ENCODE data around the gene KRTAP20-4.

Gene KRTAP20-4

GRCh38 chr21:30620522-30620921 lies at the start of gene KRTAP20-4:
TSS of gene KRTAP20-4 (plus strand) at chr21:30620627.
- no peak for DNase-seq

- no peak for DNase-seq
These were observed 42.7 kb upstream of the KRTAP20-4 start for GRCh38 chr21:30577766-30578165.

GRCh38 chr21:30579346-30579745 lies 41.1 kb upstream of the KRTAP20-4 start:
- no peak for DNase-seq

GRCh38 chr21:30580132-30580531 lies 40.3 kb upstream of the KRTAP20-4 start:
- no peak for DNase-seq

GRCh38 chr21:30582870-30583269 lies 37.6 kb upstream of the KRTAP20-4 start:
- DNase-seq, result no peak

- no peak for DNase-seq
These were observed 30.1 kb upstream of the KRTAP20-4 start, which contains the start of gene KRTAP22-2 for GRCh38 chr21:30590297-30590696. TSS of gene KRTAP22-2 (minus strand) at chr21:30590397.

GRCh38 chr21:30592140-30592539 lies 28.3 kb upstream of the KRTAP20-4 start, which contains the start of gene KRTAP6-3:
TSS of gene KRTAP6-3 (plus strand) at chr21:30592440. CDS start at chr21:30592446, 6 bp downstream.
- no peak for DNase-seq

GRCh38 chr21:30598802-30599201 lies 21.6 kb upstream of the KRTAP20-4 start, which contains the start of gene KRTAP6-2:
TSS of gene KRTAP6-2 (minus strand) at chr21:30598902. CDS start at chr21:30598874, 28 bp downstream.
- DNase-seq, result no peak

GRCh38 chr21:30600787-30601186 lies 19.6 kb upstream of the KRTAP20-4 start, which contains the start of gene KRTAP22-1:
TSS of gene KRTAP22-1 (plus strand) at chr21:30601087.
- DNase-seq, result no peak

GRCh38 chr21:30605968-30606367 lies 14.5 kb upstream of the KRTAP20-4 start:
- no peak for DNase-seq

GRCh38 chr21:30612132-30612531 lies 8.3 kb upstream of the KRTAP20-4 start:
- DNase-seq, result no peak

GRCh38 chr21:30613836-30614235 lies 6.6 kb upstream of the KRTAP20-4 start, which contains the start of gene KRTAP6-1:
TSS of gene KRTAP6-1 (minus strand) at chr21:30613930. CDS start at chr21:30613904, 26 bp downstream.
- DNase-seq, result no peak

GRCh38 chr21:30615199-30615598 lies 5.2 kb upstream of the KRTAP20-4 start:
- DNase-seq, result no peak

GRCh38 chr21:30616125-30616524 lies 4.3 kb upstream of the KRTAP20-4 start, which contains the start of gene KRTAP20-1:
TSS of gene KRTAP20-1 (plus strand) at chr21:30616425. CDS start at chr21:30616455, 30 bp downstream.
- no peak for DNase-seq

- no peak for DNase-seq
These were observed 347 bp upstream of the KRTAP20-4 start for GRCh38 chr21:30620080-30620479.

GRCh38 chr21:30623362-30623761 lies 2.9 kb downstream of the KRTAP20-4 start:
- DNase-seq, result no peak

- DNase-seq, result no peak
These were observed 5.2 kb downstream of the KRTAP20-4 start for GRCh38 chr21:30625449-30626165.

- no peak for DNase-seq
These were observed 7.7 kb downstream of the KRTAP20-4 start for GRCh38 chr21:30628109-30628508.

GRCh38 chr21:30629200-30629599 lies 8.8 kb downstream of the KRTAP20-4 start:
- DNase-seq, result no peak

- no peak for DNase-seq
These were observed 14.5 kb downstream of the KRTAP20-4 start, which contains the start of gene KRTAP20-2 for GRCh38 chr21:30634906-30635305. TSS of gene KRTAP20-2 (plus strand) at chr21:30635206. CDS start at chr21:30635264, 58 bp downstream.

- no peak for DNase-seq
These were observed 18.3 kb downstream of the KRTAP20-4 start for GRCh38 chr21:30638686-30639085.

GRCh38 chr21:30642564-30642963 lies 22.1 kb downstream of the KRTAP20-4 start, which contains the start of gene KRTAP20-3:
TSS of gene KRTAP20-3 (plus strand) at chr21:30642864.
- no peak for DNase-seq
